ENCODE results near the gene IVL. TPM values are rescaled to one million over a fixed set of nuclear protein-coding genes. Genes with fewer than 3 reads are reported as not detected.

The IVL gene
- total RNA-seq, 1 experiment from 2014 or later, result not detected

DNA sequence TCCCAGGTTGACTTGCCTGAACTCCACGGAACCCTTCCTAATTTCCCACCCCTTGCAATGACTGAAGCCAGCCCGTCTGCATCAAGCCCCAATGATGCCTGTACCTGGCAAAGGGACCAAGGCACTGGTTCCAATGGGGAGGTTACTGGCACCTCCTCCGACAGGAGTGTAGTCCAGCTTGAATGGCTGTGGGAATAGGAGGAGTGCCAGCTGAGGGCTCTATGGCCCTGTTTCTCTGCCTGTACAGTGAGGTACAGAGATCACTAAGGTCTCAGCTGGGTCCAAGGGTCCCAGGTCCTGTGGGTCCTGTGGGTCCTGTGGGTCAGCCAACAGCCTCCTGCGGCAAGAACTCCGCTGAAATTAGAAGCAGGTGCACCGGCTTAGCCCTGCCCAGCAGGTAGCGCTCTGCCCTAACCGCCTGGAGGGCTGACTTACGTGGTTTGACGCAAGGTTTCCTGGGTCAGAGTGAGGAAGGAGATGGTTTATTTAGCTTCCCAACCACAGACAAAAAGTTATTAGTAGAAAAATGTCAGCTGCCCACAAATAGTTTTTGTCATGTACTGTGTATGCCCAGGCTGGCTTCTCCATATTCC lies 52.2 kb downstream of the IVL start:
- Histone ChIP-seq H3K27me3 (replicated peaks; ENCODE audit: control insufficient read depth, insufficient read depth, low read length) (peaks cover 1% of the 10 kb centered on the region), H3K9me3 (no peaks in the 10 kb centered on the region), H3K36me3 (ENCODE audit: control insufficient read depth, insufficient read depth, low read length) (no peaks in the 10 kb centered on the region), H3K4me3 (ENCODE audit: low read depth, low read length) (no peak overlapping the region), H3K4me1 (no peaks in the 10 kb centered on the region)
- Mint-ChIP-seq H3K9me3 (ENCODE audit: unreplicated experiment) (no peaks in the 10 kb centered on the region), H3K4me1 (ENCODE audit: low read depth, unreplicated experiment) (no peaks in the 10 kb centered on the region), H3K27me3 (ENCODE audit: insufficient read depth, unreplicated experiment) (peaks cover 3% of the 10 kb centered on the region), H3K27ac (ENCODE audit: unreplicated experiment) (no peak overlapping the region), H3K36me3 (ENCODE audit: insufficient read depth, unreplicated experiment) (no peaks in the 10 kb centered on the region), H3K4me3 (ENCODE audit: unreplicated experiment) (no peak overlapping the region)
- no TSS peak for BruUV-seq (replicated peaks)
- ChIA-PET POLR2A (no interaction called here), CTCF (interaction anchor here (1.1 kb wide), 1 partner anchor 232 kb away, joined by 3 read pairs; no protein-coding TSS in a partner anchor)
- TF ChIP-seq, protein P1, sequence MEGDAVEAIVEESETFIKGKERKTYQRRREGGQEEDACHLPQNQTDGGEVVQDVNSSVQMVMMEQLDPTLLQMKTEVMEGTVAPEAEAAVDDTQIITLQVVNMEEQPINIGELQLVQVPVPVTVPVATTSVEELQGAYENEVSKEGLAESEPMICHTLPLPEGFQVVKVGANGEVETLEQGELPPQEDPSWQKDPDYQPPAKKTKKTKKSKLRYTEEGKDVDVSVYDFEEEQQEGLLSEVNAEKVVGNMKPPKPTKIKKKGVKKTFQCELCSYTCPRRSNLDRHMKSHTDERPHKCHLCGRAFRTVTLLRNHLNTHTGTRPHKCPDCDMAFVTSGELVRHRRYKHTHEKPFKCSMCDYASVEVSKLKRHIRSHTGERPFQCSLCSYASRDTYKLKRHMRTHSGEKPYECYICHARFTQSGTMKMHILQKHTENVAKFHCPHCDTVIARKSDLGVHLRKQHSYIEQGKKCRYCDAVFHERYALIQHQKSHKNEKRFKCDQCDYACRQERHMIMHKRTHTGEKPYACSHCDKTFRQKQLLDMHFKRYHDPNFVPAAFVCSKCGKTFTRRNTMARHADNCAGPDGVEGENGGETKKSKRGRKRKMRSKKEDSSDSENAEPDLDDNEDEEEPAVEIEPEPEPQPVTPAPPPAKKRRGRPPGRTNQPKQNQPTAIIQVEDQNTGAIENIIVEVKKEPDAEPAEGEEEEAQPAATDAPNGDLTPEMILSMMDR (IDR thresholded peaks at IDR 0.05; ENCODE audit: insufficient read depth in 1 of 2, low read depth in 1 of 2, low read length in 1 of 2, severe bottlenecking in 1 of 2, unreplicated experiment in 1 of 2), result no peak
- DNase-seq, result peak in 1 of 2 experiments; percentile 6
- intact Hi-C loops (cut with micrococcal nuclease; ENCODE audit: unreplicated experiment), result no loop called here

Other genes with a start within 250 kb of the IVL start
- not detected in 2 replicates for gene LCE2D, start 245.2 kb upstream of the IVL start, total RNA-seq (2022)
- not detected in 2 replicates for gene LCE2C, start 233.3 kb upstream of the IVL start, total RNA-seq (2022)
- not detected in 2 replicates for gene LCE2B, start 222.4 kb upstream of the IVL start, total RNA-seq (2022)
- not detected in 2 replicates for gene LCE2A, start 210.2 kb upstream of the IVL start, total RNA-seq (2022)
- gene LCE4A, start 200.4 kb upstream of the IVL start, total RNA-seq (2022), result not detected in 2 replicates
- not detected in 2 replicates for gene KPRP, start 150.5 kb upstream of the IVL start, total RNA-seq (2022)
- not detected in 2 replicates for gene LCE1F, start 133.4 kb upstream of the IVL start, total RNA-seq (2022)
- not detected in 2 replicates for gene LCE1E, start 122.3 kb upstream of the IVL start, total RNA-seq (2022)
- gene LCE1D, start 111.8 kb upstream of the IVL start, total RNA-seq (2022), result not detected in 2 replicates
- not detected in 2 replicates for gene LCE1C, start 101.9 kb upstream of the IVL start, total RNA-seq (2022)
- not detected in 2 replicates for gene LCE1B, start 96.6 kb upstream of the IVL start, total RNA-seq (2022)
- gene LCE1A, start 81.1 kb upstream of the IVL start, total RNA-seq (2022), result not detected in 2 replicates
- not detected in 2 replicates for gene LCE6A, start 65.7 kb upstream of the IVL start, total RNA-seq (2022)
- gene LCE7A, start 48.5 kb upstream of the IVL start, total RNA-seq (2022), result not detected in 2 replicates
- not detected in 2 replicates for gene SMCP, start 30.2 kb upstream of the IVL start, total RNA-seq (2022)
- gene SPRR5, start 38.7 kb downstream of the IVL start, total RNA-seq (2022), result not detected in 2 replicates
- not detected in 2 replicates for gene SPRR4, start 62.1 kb downstream of the IVL start, total RNA-seq (2022)
- gene SPRR1A, start 75.5 kb downstream of the IVL start, total RNA-seq (2022), result not detected in 2 replicates
- 0.70 and 1.0 TPM in 2 replicates for gene SPRR3, start 93.2 kb downstream of the IVL start, total RNA-seq (2022)
- not detected in 2 replicates for gene SPRR1B, start 122.7 kb downstream of the IVL start, total RNA-seq (2022)
- not detected in 2 replicates for gene SPRR2D, start 132.6 kb downstream of the IVL start, total RNA-seq (2022)
- gene SPRR2A, start 149.0 kb downstream of the IVL start, total RNA-seq (2022), result not detected in 2 replicates
- not detected in 2 replicates for gene SPRR2B, start 163.1 kb downstream of the IVL start, total RNA-seq (2022)
- not detected in 2 replicates for gene SPRR2E, start 186.0 kb downstream of the IVL start, total RNA-seq (2022)
- not detected in 2 replicates for gene SPRR2F, start 205.0 kb downstream of the IVL start, total RNA-seq (2022)
- not detected in 2 replicates for gene SPRR2G, start 242.3 kb downstream of the IVL start, total RNA-seq (2022)

Measured in Caco-2 (cell line).